ENCODE results near the gene RCN1. TPM values are rescaled to one million over a fixed set of nuclear protein-coding genes. Genes with fewer than 3 reads are reported as not detected.
"Not testable (repeated sequence)": the region's sequence is repeated elsewhere in the genome, so short reads cannot be mapped to it uniquely, and the experiment has no call there.

Gene RCN1
- total RNA-seq, 6 donors from 2014 or later: 11.5 to 90.1 (median 49.8) TPM

DNA sequence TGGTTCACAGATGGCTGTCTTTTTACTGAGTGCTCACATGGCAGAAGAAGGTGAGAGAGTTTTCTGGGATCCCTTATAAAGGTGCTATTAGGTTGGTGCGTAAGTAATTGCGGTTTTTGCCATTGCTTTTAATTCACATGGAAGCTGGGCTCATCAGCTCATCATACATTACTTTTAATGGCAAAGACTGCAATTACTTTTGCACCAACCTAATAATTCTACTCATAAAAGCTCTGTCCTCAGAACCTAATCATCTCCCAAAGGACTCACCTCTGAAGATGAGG lies 23.0 kb downstream of the RCN1 start:
- TF ChIP-seq EP300 (IDR thresholded peaks at IDR 0.05) (no peak), CTCF (IDR thresholded peaks at IDR 0.05) (no peak), POLR2A (IDR thresholded peaks at IDR 0.05) (no peak), POLR2AphosphoS5 (IDR thresholded peaks at IDR 0.05) (no peak)

DNA sequence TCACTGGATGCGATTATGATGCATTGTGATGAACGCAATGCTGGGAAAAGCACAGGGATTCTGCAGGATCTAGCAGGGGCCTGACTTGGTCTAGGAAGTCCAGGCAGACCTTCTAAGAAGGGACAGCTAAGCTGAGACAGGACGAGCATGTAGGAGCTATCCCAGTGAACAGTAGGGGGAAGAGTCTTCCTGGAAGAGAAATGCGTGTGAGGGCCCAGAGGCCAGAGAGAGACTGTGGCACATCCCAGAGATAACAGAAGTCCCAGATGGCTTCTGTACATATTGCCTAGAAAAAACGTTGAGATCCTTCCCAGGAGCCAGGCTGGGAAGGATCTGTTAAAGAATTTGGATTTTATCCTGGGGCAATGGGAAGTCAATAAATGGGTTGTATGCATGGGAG lies 24.6 kb downstream of the RCN1 start:
- Histone ChIP-seq H3K27me3 (no peaks in the 10 kb centered on the region), H3K4me3 (no peak overlapping the region), H3K27ac (no peak overlapping the region), H3K36me3 (no peaks in the 10 kb centered on the region), H3K4me1 (no peaks in the 10 kb centered on the region), H3K9me3 (no peaks in the 10 kb centered on the region)
- ATAC-seq (ENCODE audit: low FRiP score in 2 of 2): no peak
- TF ChIP-seq POLR2A (IDR thresholded peaks at IDR 0.05): no peak
- no peak for TF ChIP-seq CTCF (IDR thresholded peaks at IDR 0.05)
- TF ChIP-seq POLR2AphosphoS5 (IDR thresholded peaks at IDR 0.05): no peak
- TF ChIP-seq EP300 (IDR thresholded peaks at IDR 0.05): no peak
- no peak for DNase-seq
- 75 to 77% methylated on average over 5 of the region's 5 CpGs for WGBS, 2 donors

More for the DNA sequence above, 23.0 kb downstream of the RCN1 start:
- Histone ChIP-seq H3K4me3 (no peak overlapping the region), H3K27ac (no peak overlapping the region), H3K4me1 (no peaks in the 10 kb centered on the region), H3K9me3 (no peaks in the 10 kb centered on the region), H3K36me3 (no peaks in the 10 kb centered on the region), H3K27me3 (no peaks in the 10 kb centered on the region)
- no peak for DNase-seq
- no peak for ATAC-seq (ENCODE audit: low FRiP score in 2 of 2)
- 83 to 95% methylated on average over 2 of the region's 2 CpGs for WGBS, 2 donors

GRCh38 chr11:32116668-32117067 lies 25.8 kb downstream of the RCN1 start:
- no peak overlapping the region for H3K4me3 ChIP-seq
- H3K27me3 ChIP-seq: no peaks in the 10 kb centered on the region
- H3K9me3 ChIP-seq: no peaks in the 10 kb centered on the region
- no peak overlapping the region for H3K27ac ChIP-seq
- DNase-seq: no peak
- no peaks in the 10 kb centered on the region for H3K36me3 ChIP-seq
- WGBS, 2 donors: 89 to 90% methylated on average over 2 of the region's 2 CpGs
- TF ChIP-seq POLR2AphosphoS5 (IDR thresholded peaks at IDR 0.05) (no peak), CTCF (IDR thresholded peaks at IDR 0.05) (no peak), EP300 (IDR thresholded peaks at IDR 0.05) (no peak), POLR2A (IDR thresholded peaks at IDR 0.05) (no peak)
- no peak for ATAC-seq (ENCODE audit: low FRiP score in 2 of 2)
- no peaks in the 10 kb centered on the region for H3K4me1 ChIP-seq

DNA sequence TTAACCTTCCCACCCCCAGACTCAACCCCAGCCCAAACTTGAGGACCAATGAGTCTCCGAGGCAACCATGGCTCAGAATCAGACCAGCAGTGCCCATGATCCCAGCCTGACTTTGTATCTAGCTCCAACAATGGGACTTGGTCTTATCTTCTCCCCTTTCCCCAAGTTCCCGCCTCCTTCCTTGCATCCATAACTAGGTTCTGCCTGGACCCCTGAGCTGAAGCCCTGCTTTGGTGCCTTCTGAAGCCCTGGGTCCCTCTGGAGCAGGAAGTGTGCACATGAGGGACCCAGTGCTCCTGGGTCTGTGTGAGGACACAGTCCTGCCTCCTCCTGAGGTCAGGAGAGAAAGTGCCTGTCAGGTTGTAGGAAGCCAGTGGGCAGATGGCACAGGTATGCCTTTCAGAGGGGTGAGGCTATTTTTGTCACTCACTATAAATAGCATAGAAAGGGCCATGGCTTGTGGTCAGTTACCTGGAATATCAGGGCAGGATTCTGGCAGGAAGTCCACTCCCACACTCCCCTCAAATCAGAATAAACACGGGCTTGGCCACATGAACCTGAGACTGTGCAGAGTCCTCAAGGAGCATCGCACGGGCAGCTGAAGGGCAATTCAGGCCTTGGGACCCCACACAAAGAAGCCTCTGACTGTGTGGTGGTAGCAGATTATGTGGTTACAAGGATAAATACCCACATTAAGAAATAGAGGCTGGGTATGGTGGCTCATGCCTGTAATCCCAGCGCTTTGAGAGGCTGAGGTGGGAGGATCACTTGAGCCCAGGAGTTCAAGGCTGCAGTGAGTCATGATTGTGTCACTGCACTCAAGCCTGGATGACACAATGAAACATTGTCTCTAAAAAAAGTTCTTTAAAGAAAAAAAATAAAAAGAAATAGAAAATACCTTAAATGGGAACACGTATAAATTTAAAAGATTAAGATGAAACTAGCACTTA lies 27.4 kb downstream of the RCN1 start:
- WGBS, 2 donors: 86 to 93% methylated on average over 5 to 7 of the region's 7 CpGs
- ATAC-seq (ENCODE audit: low FRiP score in 2 of 2): no peak
- DNase-seq: no peak
- Histone ChIP-seq H3K27me3 (no peaks in the 10 kb centered on the region), H3K4me1 (no peaks in the 10 kb centered on the region), H3K9me3 (no peaks in the 10 kb centered on the region), H3K36me3 (no peaks in the 10 kb centered on the region), H3K4me3 (no peak overlapping the region), H3K27ac (no peak overlapping the region)
- no peak for TF ChIP-seq POLR2A (IDR thresholded peaks at IDR 0.05)
- TF ChIP-seq POLR2AphosphoS5 (IDR thresholded peaks at IDR 0.05): no peak
- TF ChIP-seq CTCF (IDR thresholded peaks at IDR 0.05): no peak
- no peak for TF ChIP-seq EP300 (IDR thresholded peaks at IDR 0.05)

DNA sequence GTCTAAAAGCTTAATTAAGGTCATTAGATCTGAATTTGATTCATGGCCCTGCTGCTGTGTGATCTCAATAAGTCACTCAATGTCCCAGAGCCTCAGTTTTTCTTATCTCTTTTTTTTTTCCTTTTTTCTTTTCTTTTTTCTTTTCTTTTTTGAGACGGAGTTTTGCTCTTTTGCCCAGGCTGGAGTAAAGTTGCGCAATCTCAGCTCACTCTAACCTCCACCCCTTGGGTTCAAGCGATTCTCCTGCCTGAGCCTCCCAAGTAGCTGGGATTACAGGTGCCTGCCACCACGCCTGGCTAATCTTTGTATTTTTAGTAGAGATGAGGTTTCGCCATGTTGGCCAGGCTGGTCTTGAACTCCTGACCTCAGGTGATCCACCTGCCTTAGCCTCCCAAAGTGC lies 28.3 kb downstream of the RCN1 start:
- 91 to 95% methylated on average over 5 of the region's 5 CpGs for WGBS, 2 donors
- not testable (repeated sequence) for H3K27ac ChIP-seq; H3K36me3 ChIP-seq; H3K4me3 ChIP-seq; DNase-seq; H3K27me3 ChIP-seq; ATAC-seq (ENCODE audit: low FRiP score in 2 of 2); H3K4me1 ChIP-seq; H3K9me3 ChIP-seq

Data from upper lobe of left lung (tissue), 6 donors.